Osteoblast (primary cell): ENCODE data around the gene FAM53C. TPM values are rescaled to one million over a fixed set of nuclear protein-coding genes. Genes with fewer than 3 reads are reported as not detected.

Experiments
- DNase-seq: peaks from one replicate; pipeline ENCODE4 v3.0.0; 2011; ENCODE audit warnings: low spot score, mixed read lengths; ENCODE audit not compliant: insufficient read length; ENCODE audit errors: missing footprints
- H2AFZ ChIP-seq: 2 replicates; pipeline ENCODE4 v1.6.0; 2011; ENCODE audit warnings: mild to moderate bottlenecking, low read length
- H3K27ac ChIP-seq: 2 replicates; pipeline ENCODE4 v1.5.1; 2011; ENCODE audit warnings: mild to moderate bottlenecking, low read depth, low read length, moderate library complexity
- H3K27me3 ChIP-seq: 2 replicates; pipeline ENCODE4 v1.6.0; 2012; ENCODE audit warnings: mild to moderate bottlenecking, control low read depth, inconsistent platforms, low read length, moderate library complexity; ENCODE audit not compliant: insufficient read depth
- H3K36me3 ChIP-seq: 2 replicates; pipeline ENCODE4 v1.5.1; 2011; ENCODE audit warnings: mild to moderate bottlenecking, low read length, control low read depth, moderate library complexity; ENCODE audit not compliant: insufficient read depth
- H3K4me1 ChIP-seq: 2 replicates; pipeline ENCODE4 v1.5.1; 2011; ENCODE audit warnings: mild to moderate bottlenecking, low read length, control low read depth, moderate library complexity; ENCODE audit not compliant: insufficient read depth
- H3K4me2 ChIP-seq: 2 replicates; pipeline ENCODE4 v1.6.0; 2011; ENCODE audit warnings: mild to moderate bottlenecking, low read length; ENCODE audit not compliant: insufficient read depth
- H3K4me3 ChIP-seq: fragments of 200-600 bp; sonication (generic); 3 replicates; pipeline ENCODE4 v1.5.1; 2012; ENCODE audit warnings: mild to moderate bottlenecking, low read length, inconsistent platforms; ENCODE audit not compliant: insufficient read depth
- H3K79me2 ChIP-seq: 2 replicates; pipeline ENCODE4 v1.6.0; 2012; ENCODE audit warnings: mild to moderate bottlenecking, low read length, control low read depth, inconsistent platforms; ENCODE audit not compliant: insufficient read depth
- H3K9me3 ChIP-seq: 2 replicates; pipeline ENCODE4 v1.5.1; 2011; ENCODE audit warnings: low read depth, low read length, control low read depth
- H4K20me1 ChIP-seq: 2 replicates; pipeline ENCODE4 v1.6.0; 2012; ENCODE audit warnings: mild to moderate bottlenecking, low read length, control low read depth; ENCODE audit not compliant: insufficient read depth
- CTCF ChIP-seq: IDR thresholded peaks from 2 replicates; pipeline ENCODE4 v1.5.1; 2011; ENCODE audit warnings: mild to moderate bottlenecking, low read depth, low read length, moderate library complexity; ENCODE audit errors: extremely low read depth
- total RNA-seq: library from RNA; depleted of rRNA; stranded (reverse); fragments of >200 nt; gene quantifications from 2 replicates; pipeline ENCODE4 v1.2.3, GENCODE V29; 2012

FAM53C gene
- total RNA-seq, 1 donor, result 43.8 TPM

- Histone ChIP-seq H3K36me3 (peaks cover 7% of the 10 kb centered on the region), H3K27ac (peak overlapping the region; percentile 64), H2AFZ (peak overlapping the region; percentile 86), H3K4me3 (peak overlapping the region; percentile 90), H3K9me3 (no peaks in the 10 kb centered on the region), H3K4me2 (peak overlapping the region; percentile 88), H3K27me3 (no peaks in the 10 kb centered on the region), H3K4me1 (peaks cover 56% of the 10 kb centered on the region), H4K20me1 (peaks cover 31% of the 10 kb centered on the region), H3K79me2 (peaks cover 53% of the 10 kb centered on the region)
- TF ChIP-seq CTCF, result no peak
- peak; percentile 73 for DNase-seq
These were observed 15.6 kb downstream of the FAM53C start for GRCh38 chr5:138353560-138354080.

- Histone ChIP-seq H4K20me1 (peaks cover 28% of the 10 kb centered on the region), H3K4me3 (peak overlapping the region; percentile 90), H3K9me3 (no peaks in the 10 kb centered on the region), H3K27ac (peak overlapping the region; percentile 64), H3K27me3 (no peaks in the 10 kb centered on the region), H3K4me2 (peak overlapping the region; percentile 88), H3K4me1 (peaks cover 49% of the 10 kb centered on the region), H2AFZ (no peak overlapping the region), H3K79me2 (peaks cover 58% of the 10 kb centered on the region), H3K36me3 (peaks cover under 1% of the 10 kb centered on the region)
- DNase-seq, result no peak
- TF ChIP-seq CTCF, result no peak
These were observed 16.3 kb downstream of the FAM53C start for GRCh38 chr5:138354387-138354786.

GRCh38 chr5:138354926-138355378 lies 16.9 kb downstream of the FAM53C start:
- Histone ChIP-seq H3K79me2 (peaks cover 64% of the 10 kb centered on the region), H2AFZ (no peak overlapping the region), H3K27me3 (no peaks in the 10 kb centered on the region), H3K27ac (no peak overlapping the region), H3K36me3 (no peaks in the 10 kb centered on the region), H3K4me2 (peak overlapping the region; percentile 88), H3K4me1 (peaks cover 43% of the 10 kb centered on the region), H3K4me3 (peak overlapping the region; percentile 90), H4K20me1 (peaks cover 22% of the 10 kb centered on the region), H3K9me3 (no peaks in the 10 kb centered on the region)
- TF ChIP-seq CTCF, result peak; percentile 16
- peak; percentile 96 for DNase-seq

GRCh38 chr5:138359621-138360020 lies 21.6 kb downstream of the FAM53C start:
- no peak overlapping the region for H3K4me2 ChIP-seq
- peaks cover 24% of the 10 kb centered on the region for H4K20me1 ChIP-seq
- H3K79me2 ChIP-seq, result peaks cover 91% of the 10 kb centered on the region
- no peak overlapping the region for H2AFZ ChIP-seq
- TF ChIP-seq CTCF, result no peak
- no peak overlapping the region for H3K27ac ChIP-seq
- H3K4me3 ChIP-seq, result no peak overlapping the region
- peaks cover 11% of the 10 kb centered on the region for H3K4me1 ChIP-seq
- DNase-seq, result peak; percentile 34
- no peaks in the 10 kb centered on the region for H3K36me3 ChIP-seq
- no peaks in the 10 kb centered on the region for H3K9me3 ChIP-seq
- no peaks in the 10 kb centered on the region for H3K27me3 ChIP-seq
